WTC11 (cell line): ENCODE results near the gene ZNF581. TPM values are rescaled to one million over a fixed set of nuclear protein-coding genes. Genes with fewer than 3 reads are reported as not detected.

ENCODE experiments used
- ATAC-seq: fragments of 200-7000 bp; cut with Tn5 transposase; 2 replicates; pipeline ENCODE4 v1.10.0; 2021; ENCODE audit warnings: mild to moderate bottlenecking, moderate library complexity
- CTCF ChIA-PET: fragments of 300-600 bp; sonication (Branson Sonifier 250); formaldehyde crosslinking; loops from one replicate; lab custom pipeline; 2021; ENCODE audit warnings: antibody characterized with exemption; lab: Charles Lee
- POLR2A ChIA-PET: fragments of 350-600 bp; sonication (Branson Sonifier 250); formaldehyde crosslinking; loops from one replicate; lab custom pipeline; 2021; ENCODE audit warnings: antibody characterized with exemption; lab: Charles Lee
- DNase-seq: peaks from one replicate; pipeline ENCODE4 v3.0.0; 2021; ENCODE audit warnings: low spot score
- H3K27ac Mint-ChIP-seq: 2 replicates; pipeline ENCODE4 v1.8.0; 2021; ENCODE audit warnings: mixed read lengths
- H3K27me3 Mint-ChIP-seq: 2 replicates; pipeline ENCODE4 v1.8.0; 2021; ENCODE audit warnings: low read depth, mild to moderate bottlenecking, moderate library complexity, mixed read lengths
- H3K36me3 Mint-ChIP-seq: 2 replicates; pipeline ENCODE4 v1.8.0; 2021; ENCODE audit warnings: mixed read lengths
- H3K4me1 Mint-ChIP-seq: 2 replicates; pipeline ENCODE4 v1.8.0; 2022; ENCODE audit warnings: mixed read lengths
- H3K4me3 Mint-ChIP-seq: 2 replicates; pipeline ENCODE4 v1.8.0; 2021; ENCODE audit warnings: mild to moderate bottlenecking, moderate library complexity, mixed read lengths
- H3K9me3 Mint-ChIP-seq: 2 replicates; pipeline ENCODE4 v1.8.0; 2021; ENCODE audit warnings: mixed read lengths
- CBFB ChIP-seq: sonication (generic); formaldehyde crosslinking; IDR thresholded peaks from 2 replicates; pipeline ENCODE4 v1.8.1; 2022; ENCODE audit warnings: mild to moderate bottlenecking, low read depth, missing genetic modification reagents
- ETV6 ChIP-seq: sonication (generic); formaldehyde crosslinking; IDR thresholded peaks from 2 replicates; pipeline ENCODE4 v1.8.1; 2022; ENCODE audit warnings: mild to moderate bottlenecking, missing genetic modification reagents
- OVOL2 ChIP-seq: fragments of 250-450 bp; sonication (Bioruptor Pico); IDR thresholded peaks from 2 replicates; pipeline ENCODE4 v1.9.0; 2021; ENCODE audit warnings: mild to moderate bottlenecking, borderline replicate concordance
- RELA ChIP-seq: sonication (generic); formaldehyde crosslinking; IDR thresholded peaks from 2 replicates; pipeline ENCODE4 v1.8.1; 2022; ENCODE audit warnings: missing genetic modification reagents, mild to moderate bottlenecking, borderline replicate concordance
- SP1 ChIP-seq: sonication (generic); formaldehyde crosslinking; conservative IDR thresholded peaks from 2 replicates; pipeline ENCODE4 v1.8.1; 2022; ENCODE audit warnings: missing genetic modification reagents
- ZNF423 ChIP-seq: fragments of 250-450 bp; sonication (Bioruptor Pico); IDR thresholded peaks from 2 replicates; pipeline ENCODE4 v2.1.2; 2022; ENCODE audit warnings: mild to moderate bottlenecking, moderate library complexity
- total RNA-seq: library from RNA; stranded (reverse); gene quantifications from 3 replicates; pipeline ENCODE4 v1.2.3, GENCODE V29; 2021
- TF ChIP-seq, protein P1 (sequence below): fragments of 250-450 bp; sonication (Bioruptor Pico); IDR thresholded peaks from 2 replicates; pipeline ENCODE4 v1.8.0; 2021; ENCODE audit warnings: mild to moderate bottlenecking
- TF ChIP-seq, protein P2 (sequence below): fragments of 200-600 bp; IDR thresholded peaks from 2 replicates; pipeline ENCODE4 v1.8.0; 2022; ENCODE audit warnings: antibody characterized with exemption
- TF ChIP-seq, protein P3 (sequence below): sonication (generic); formaldehyde crosslinking; IDR thresholded peaks from 2 replicates; pipeline ENCODE4 v1.8.0; 2022; ENCODE audit warnings: mild to moderate bottlenecking, missing genetic modification reagents
- TF ChIP-seq, protein P4 (sequence below): sonication (generic); formaldehyde crosslinking; conservative IDR thresholded peaks from 2 replicates; pipeline ENCODE4 v1.8.1; 2023; ENCODE audit warnings: mild to moderate bottlenecking, low read depth, missing genetic modification reagents, moderate library complexity
- TF ChIP-seq, protein P5 (sequence below): sonication (generic); formaldehyde crosslinking; IDR thresholded peaks from 2 replicates; pipeline ENCODE4 v1.8.1; 2022; ENCODE audit warnings: low read depth, missing genetic modification reagents, borderline replicate concordance
- TF ChIP-seq, protein P6 (sequence below): sonication (generic); formaldehyde crosslinking; IDR thresholded peaks from 2 replicates; pipeline ENCODE4 v1.8.0; 2023; ENCODE audit warnings: missing genetic modification reagents, mild to moderate bottlenecking, borderline replicate concordance
- TF ChIP-seq, protein P7 (sequence below): sonication (generic); formaldehyde crosslinking; IDR thresholded peaks from 2 replicates; pipeline ENCODE4 v1.8.1; 2023; ENCODE audit warnings: mild to moderate bottlenecking, missing genetic modification reagents
- TF ChIP-seq, protein P8 (sequence below): sonication (generic); formaldehyde crosslinking; IDR thresholded peaks from 2 replicates; pipeline ENCODE4 v1.8.1; 2023; ENCODE audit warnings: mild to moderate bottlenecking, missing genetic modification reagents, moderate library complexity

ZNF581 gene
- total RNA-seq, 1 experiment from 2014 or later = 100 TPM

DNA sequence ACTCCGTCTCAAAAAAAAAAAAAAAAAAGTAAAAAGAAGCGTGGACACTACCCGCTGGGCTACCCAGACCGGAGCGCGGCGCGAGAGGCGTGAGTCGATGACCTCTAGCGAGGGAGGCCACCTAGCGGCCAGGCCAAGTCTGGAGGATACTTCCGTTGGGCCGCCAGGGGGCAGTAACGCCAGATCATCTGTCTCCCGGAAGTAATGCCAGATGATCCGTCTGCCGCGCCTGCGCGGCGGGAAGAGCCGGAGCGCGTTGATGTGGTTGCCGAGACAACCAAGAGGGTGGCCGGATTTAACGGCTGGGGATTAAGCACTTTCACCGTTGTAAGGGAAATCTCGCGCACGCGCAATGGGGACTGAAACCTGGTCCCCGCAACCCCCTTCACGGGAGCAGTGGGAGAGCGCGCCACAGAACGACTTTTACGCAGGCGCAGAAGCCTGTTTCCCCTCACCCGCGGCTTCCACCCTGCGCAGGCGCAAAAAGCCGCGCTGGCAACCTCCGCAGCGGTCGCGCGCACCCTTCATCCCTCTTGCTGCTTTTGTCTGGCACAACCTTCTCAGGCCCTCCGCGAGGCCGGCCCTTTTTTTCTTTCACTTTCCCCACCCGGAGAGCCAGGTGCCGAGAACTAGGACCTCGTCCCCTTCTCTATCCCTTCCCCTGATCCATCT, 10.3 kb downstream of the ZNF581 start (continued):
- TF ChIP-seq, protein P1, sequence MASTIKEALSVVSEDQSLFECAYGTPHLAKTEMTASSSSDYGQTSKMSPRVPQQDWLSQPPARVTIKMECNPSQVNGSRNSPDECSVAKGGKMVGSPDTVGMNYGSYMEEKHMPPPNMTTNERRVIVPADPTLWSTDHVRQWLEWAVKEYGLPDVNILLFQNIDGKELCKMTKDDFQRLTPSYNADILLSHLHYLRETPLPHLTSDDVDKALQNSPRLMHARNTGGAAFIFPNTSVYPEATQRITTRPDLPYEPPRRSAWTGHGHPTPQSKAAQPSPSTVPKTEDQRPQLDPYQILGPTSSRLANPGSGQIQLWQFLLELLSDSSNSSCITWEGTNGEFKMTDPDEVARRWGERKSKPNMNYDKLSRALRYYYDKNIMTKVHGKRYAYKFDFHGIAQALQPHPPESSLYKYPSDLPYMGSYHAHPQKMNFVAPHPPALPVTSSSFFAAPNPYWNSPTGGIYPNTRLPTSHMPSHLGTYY = no peak
- TF ChIP-seq, protein P2, sequence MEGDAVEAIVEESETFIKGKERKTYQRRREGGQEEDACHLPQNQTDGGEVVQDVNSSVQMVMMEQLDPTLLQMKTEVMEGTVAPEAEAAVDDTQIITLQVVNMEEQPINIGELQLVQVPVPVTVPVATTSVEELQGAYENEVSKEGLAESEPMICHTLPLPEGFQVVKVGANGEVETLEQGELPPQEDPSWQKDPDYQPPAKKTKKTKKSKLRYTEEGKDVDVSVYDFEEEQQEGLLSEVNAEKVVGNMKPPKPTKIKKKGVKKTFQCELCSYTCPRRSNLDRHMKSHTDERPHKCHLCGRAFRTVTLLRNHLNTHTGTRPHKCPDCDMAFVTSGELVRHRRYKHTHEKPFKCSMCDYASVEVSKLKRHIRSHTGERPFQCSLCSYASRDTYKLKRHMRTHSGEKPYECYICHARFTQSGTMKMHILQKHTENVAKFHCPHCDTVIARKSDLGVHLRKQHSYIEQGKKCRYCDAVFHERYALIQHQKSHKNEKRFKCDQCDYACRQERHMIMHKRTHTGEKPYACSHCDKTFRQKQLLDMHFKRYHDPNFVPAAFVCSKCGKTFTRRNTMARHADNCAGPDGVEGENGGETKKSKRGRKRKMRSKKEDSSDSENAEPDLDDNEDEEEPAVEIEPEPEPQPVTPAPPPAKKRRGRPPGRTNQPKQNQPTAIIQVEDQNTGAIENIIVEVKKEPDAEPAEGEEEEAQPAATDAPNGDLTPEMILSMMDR = peak; percentile 91
- TF ChIP-seq, protein P3, sequence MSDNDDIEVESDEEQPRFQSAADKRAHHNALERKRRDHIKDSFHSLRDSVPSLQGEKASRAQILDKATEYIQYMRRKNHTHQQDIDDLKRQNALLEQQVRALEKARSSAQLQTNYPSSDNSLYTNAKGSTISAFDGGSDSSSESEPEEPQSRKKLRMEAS (CRISPR knock-in tag) = peak; percentile 74
- TF ChIP-seq OVOL2 (CRISPR knock-in tag) = no peak
- TF ChIP-seq, protein P4, sequence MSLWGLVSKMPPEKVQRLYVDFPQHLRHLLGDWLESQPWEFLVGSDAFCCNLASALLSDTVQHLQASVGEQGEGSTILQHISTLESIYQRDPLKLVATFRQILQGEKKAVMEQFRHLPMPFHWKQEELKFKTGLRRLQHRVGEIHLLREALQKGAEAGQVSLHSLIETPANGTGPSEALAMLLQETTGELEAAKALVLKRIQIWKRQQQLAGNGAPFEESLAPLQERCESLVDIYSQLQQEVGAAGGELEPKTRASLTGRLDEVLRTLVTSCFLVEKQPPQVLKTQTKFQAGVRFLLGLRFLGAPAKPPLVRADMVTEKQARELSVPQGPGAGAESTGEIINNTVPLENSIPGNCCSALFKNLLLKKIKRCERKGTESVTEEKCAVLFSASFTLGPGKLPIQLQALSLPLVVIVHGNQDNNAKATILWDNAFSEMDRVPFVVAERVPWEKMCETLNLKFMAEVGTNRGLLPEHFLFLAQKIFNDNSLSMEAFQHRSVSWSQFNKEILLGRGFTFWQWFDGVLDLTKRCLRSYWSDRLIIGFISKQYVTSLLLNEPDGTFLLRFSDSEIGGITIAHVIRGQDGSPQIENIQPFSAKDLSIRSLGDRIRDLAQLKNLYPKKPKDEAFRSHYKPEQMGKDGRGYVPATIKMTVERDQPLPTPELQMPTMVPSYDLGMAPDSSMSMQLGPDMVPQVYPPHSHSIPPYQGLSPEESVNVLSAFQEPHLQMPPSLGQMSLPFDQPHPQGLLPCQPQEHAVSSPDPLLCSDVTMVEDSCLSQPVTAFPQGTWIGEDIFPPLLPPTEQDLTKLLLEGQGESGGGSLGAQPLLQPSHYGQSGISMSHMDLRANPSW (CRISPR knock-in tag) = no peak
- TF ChIP-seq SP1 (CRISPR knock-in tag) = peak; percentile 54; the same call in 1 of the 2 replicates
- TF ChIP-seq, protein P5, sequence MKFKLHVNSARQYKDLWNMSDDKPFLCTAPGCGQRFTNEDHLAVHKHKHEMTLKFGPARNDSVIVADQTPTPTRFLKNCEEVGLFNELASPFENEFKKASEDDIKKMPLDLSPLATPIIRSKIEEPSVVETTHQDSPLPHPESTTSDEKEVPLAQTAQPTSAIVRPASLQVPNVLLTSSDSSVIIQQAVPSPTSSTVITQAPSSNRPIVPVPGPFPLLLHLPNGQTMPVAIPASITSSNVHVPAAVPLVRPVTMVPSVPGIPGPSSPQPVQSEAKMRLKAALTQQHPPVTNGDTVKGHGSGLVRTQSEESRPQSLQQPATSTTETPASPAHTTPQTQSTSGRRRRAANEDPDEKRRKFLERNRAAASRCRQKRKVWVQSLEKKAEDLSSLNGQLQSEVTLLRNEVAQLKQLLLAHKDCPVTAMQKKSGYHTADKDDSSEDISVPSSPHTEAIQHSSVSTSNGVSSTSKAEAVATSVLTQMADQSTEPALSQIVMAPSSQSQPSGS (CRISPR knock-in tag) = no peak
- TF ChIP-seq RELA = no peak
- peak; percentile 19; the same call in 1 of the 2 replicates for TF ChIP-seq ETV6 (CRISPR knock-in tag)
- TF ChIP-seq, protein P6, sequence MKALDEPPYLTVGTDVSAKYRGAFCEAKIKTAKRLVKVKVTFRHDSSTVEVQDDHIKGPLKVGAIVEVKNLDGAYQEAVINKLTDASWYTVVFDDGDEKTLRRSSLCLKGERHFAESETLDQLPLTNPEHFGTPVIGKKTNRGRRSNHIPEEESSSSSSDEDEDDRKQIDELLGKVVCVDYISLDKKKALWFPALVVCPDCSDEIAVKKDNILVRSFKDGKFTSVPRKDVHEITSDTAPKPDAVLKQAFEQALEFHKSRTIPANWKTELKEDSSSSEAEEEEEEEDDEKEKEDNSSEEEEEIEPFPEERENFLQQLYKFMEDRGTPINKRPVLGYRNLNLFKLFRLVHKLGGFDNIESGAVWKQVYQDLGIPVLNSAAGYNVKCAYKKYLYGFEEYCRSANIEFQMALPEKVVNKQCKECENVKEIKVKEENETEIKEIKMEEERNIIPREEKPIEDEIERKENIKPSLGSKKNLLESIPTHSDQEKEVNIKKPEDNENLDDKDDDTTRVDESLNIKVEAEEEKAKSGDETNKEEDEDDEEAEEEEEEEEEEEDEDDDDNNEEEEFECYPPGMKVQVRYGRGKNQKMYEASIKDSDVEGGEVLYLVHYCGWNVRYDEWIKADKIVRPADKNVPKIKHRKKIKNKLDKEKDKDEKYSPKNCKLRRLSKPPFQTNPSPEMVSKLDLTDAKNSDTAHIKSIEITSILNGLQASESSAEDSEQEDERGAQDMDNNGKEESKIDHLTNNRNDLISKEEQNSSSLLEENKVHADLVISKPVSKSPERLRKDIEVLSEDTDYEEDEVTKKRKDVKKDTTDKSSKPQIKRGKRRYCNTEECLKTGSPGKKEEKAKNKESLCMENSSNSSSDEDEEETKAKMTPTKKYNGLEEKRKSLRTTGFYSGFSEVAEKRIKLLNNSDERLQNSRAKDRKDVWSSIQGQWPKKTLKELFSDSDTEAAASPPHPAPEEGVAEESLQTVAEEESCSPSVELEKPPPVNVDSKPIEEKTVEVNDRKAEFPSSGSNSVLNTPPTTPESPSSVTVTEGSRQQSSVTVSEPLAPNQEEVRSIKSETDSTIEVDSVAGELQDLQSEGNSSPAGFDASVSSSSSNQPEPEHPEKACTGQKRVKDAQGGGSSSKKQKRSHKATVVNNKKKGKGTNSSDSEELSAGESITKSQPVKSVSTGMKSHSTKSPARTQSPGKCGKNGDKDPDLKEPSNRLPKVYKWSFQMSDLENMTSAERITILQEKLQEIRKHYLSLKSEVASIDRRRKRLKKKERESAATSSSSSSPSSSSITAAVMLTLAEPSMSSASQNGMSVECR (CRISPR knock-in tag) = peak; percentile 72; the same call in 1 of the 2 replicates
- no peak for TF ChIP-seq ZNF423 (CRISPR knock-in tag)

DNA sequence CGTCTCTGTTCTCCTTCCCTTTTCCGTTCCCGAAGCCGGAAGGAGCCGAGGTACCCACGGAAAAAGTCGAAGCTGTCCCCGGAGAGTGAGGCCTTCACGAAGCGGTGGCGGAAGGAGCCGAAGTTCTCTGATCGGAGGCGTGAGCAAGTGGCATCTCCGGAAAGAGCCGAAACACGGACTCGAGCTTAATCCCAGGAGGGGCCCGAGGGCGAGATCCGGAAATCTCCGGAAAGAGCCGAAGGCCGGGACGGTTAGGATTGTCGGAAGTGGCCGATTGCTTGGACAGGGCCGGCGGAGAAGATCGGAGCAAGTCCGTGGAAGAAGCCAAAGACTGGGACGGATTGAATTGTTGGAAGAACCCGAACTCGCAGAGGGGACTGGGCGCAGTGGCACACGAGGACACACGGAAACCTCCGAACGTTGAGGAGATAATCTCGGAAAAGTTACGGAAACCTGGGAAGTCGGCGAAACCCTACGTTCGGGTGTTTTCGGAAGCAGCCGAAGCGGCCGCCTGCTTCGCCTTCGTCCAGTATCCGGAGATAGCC, 10.9 kb downstream of the ZNF581 start:
- peaks cover 38% of the 10 kb centered on the region for H3K4me1 Mint-ChIP-seq
- H3K36me3 Mint-ChIP-seq = peaks cover 14% of the 10 kb centered on the region
- ATAC-seq (peak; percentile 87), DNase-seq (peak; percentile 100)
- peak overlapping the region; percentile 93 for H3K4me3 Mint-ChIP-seq
- H3K27ac Mint-ChIP-seq = peak overlapping the region; percentile 98
- ChIA-PET CTCF (interaction anchor here (0.5 to 1.6 kb wide), 46 partner anchors 9 to 1192 kb away, joined by 3 to 57 read pairs (median 4); partner anchors contain the start of genes CDC42EP5, DNAAF3, FIZ1 and NAT14), POLR2A (interaction anchor here (0.6 to 1.6 kb wide), 7 partner anchors 12 to 723 kb away, joined by 3 to 9 read pairs (median 3); partner anchors contain the start of gene FIZ1)
- peaks cover 3% of the 10 kb centered on the region; the same call in 1 of the 2 replicates for H3K27me3 Mint-ChIP-seq
- no peaks in the 10 kb centered on the region for H3K9me3 Mint-ChIP-seq
- TF ChIP-seq CBFB (CRISPR knock-in tag) = no peak
- TF ChIP-seq, protein P7, sequence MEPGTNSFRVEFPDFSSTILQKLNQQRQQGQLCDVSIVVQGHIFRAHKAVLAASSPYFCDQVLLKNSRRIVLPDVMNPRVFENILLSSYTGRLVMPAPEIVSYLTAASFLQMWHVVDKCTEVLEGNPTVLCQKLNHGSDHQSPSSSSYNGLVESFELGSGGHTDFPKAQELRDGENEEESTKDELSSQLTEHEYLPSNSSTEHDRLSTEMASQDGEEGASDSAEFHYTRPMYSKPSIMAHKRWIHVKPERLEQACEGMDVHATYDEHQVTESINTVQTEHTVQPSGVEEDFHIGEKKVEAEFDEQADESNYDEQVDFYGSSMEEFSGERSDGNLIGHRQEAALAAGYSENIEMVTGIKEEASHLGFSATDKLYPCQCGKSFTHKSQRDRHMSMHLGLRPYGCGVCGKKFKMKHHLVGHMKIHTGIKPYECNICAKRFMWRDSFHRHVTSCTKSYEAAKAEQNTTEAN (CRISPR knock-in tag) = no peak
- TF ChIP-seq, protein P1 = no peak
- TF ChIP-seq, protein P8, sequence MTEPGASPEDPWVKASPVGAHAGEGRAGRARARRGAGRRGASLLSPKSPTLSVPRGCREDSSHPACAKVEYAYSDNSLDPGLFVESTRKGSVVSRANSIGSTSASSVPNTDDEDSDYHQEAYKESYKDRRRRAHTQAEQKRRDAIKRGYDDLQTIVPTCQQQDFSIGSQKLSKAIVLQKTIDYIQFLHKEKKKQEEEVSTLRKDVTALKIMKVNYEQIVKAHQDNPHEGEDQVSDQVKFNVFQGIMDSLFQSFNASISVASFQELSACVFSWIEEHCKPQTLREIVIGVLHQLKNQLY (CRISPR knock-in tag) = no peak
